SK-N-SH treated with all-trans-retinoic acid at 6 μM for 48 hours (cell line): Measurements from ENCODE around the gene FANCE.

Experiments used
- ATAC-seq: fragments of 200-7000 bp; cut with Tn5 transposase; 3 replicates; pipeline ENCODE4 v1.9.1; 2020; ENCODE audit warnings: mild to moderate bottlenecking, moderate library complexity
- ARNTL ChIP-seq: fragments of 450-650 bp; formaldehyde crosslinking; IDR thresholded peaks from 2 replicates; pipeline ENCODE4 v1.5.0; 2020; ENCODE audit warnings: low read depth, mild to moderate bottlenecking, moderate library complexity, borderline replicate concordance
- BACH2 ChIP-seq: fragments of 250-450 bp; sonication (Bioruptor Pico); IDR thresholded peaks from 2 replicates; pipeline ENCODE4 v1.9.0; 2021; ENCODE audit warnings: mild to moderate bottlenecking, borderline replicate concordance
- CSDC2 ChIP-seq: fragments of 250-450 bp; sonication (Bioruptor Pico); IDR thresholded peaks from 2 replicates; pipeline ENCODE4 v1.5.0; 2020; ENCODE audit warnings: mild to moderate bottlenecking, moderate library complexity
- GLIS3 ChIP-seq: fragments of 250-450 bp; sonication (Bioruptor Pico); IDR thresholded peaks from 2 replicates; pipeline ENCODE4 v1.5.0; 2020; ENCODE audit warnings: mild to moderate bottlenecking, moderate library complexity
- ISL1 ChIP-seq: fragments of 250-450 bp; sonication (Bioruptor Pico); IDR thresholded peaks from 2 replicates; pipeline ENCODE4 v2.1.2; 2022; ENCODE audit warnings: mild to moderate bottlenecking, moderate library complexity
- PATZ1 ChIP-seq: fragments of 250-450 bp; sonication (Bioruptor Pico); IDR thresholded peaks from 2 replicates; pipeline ENCODE4 v1.8.0; 2020; ENCODE audit warnings: mild to moderate bottlenecking, moderate library complexity, borderline replicate concordance
- PPARA ChIP-seq: fragments of 250-450 bp; sonication (Bioruptor Pico); IDR thresholded peaks from 2 replicates; pipeline ENCODE4 v1.5.0; 2020; ENCODE audit warnings: mild to moderate bottlenecking, borderline replicate concordance
- RARB ChIP-seq: fragments of 250-450 bp; sonication (Bioruptor Pico); IDR thresholded peaks from 2 replicates; pipeline ENCODE4 v1.8.0; 2021; ENCODE audit warnings: mild to moderate bottlenecking, moderate library complexity
- SNAI2 ChIP-seq: fragments of 250-450 bp; sonication (Bioruptor Pico); IDR thresholded peaks from 2 replicates; pipeline ENCODE4 v1.5.0; 2020; ENCODE audit warnings: mild to moderate bottlenecking, moderate library complexity
- TCF4 ChIP-seq: fragments of 250-450 bp; sonication (Bioruptor Pico); IDR thresholded peaks from 2 replicates; pipeline ENCODE4 v1.8.0; 2021; ENCODE audit warnings: mild to moderate bottlenecking, moderate library complexity, borderline replicate concordance
- TOX ChIP-seq: fragments of 250-450 bp; sonication (Bioruptor Pico); IDR thresholded peaks from 2 replicates; pipeline ENCODE4 v1.8.0; 2021; ENCODE audit warnings: mild to moderate bottlenecking, moderate library complexity, borderline replicate concordance
- ZC3H10 ChIP-seq: fragments of 250-450 bp; sonication (Bioruptor Pico); IDR thresholded peaks from 2 replicates; pipeline ENCODE4 v1.5.1; 2021; ENCODE audit warnings: mild to moderate bottlenecking, moderate library complexity
- ZFP3 ChIP-seq: fragments of 250-450 bp; sonication (Bioruptor Pico); IDR thresholded peaks from 2 replicates; pipeline ENCODE4 v1.5.0; 2020; ENCODE audit warnings: mild to moderate bottlenecking, moderate library complexity
- ZNF565 ChIP-seq: fragments of 450-650 bp; formaldehyde crosslinking; conservative IDR thresholded peaks from 2 replicates; pipeline ENCODE4 v1.5.0; 2020; ENCODE audit warnings: low read depth, mild to moderate bottlenecking, moderate library complexity
- ZNF70 ChIP-seq: fragments of 450-650 bp; formaldehyde crosslinking; IDR thresholded peaks from 2 replicates; pipeline ENCODE4 v1.5.0; 2020; ENCODE audit warnings: mild to moderate bottlenecking, moderate library complexity
- ZNF8 ChIP-seq: fragments of 450-650 bp; formaldehyde crosslinking; IDR thresholded peaks from 2 replicates; pipeline ENCODE4 v1.5.0; 2020; ENCODE audit warnings: mild to moderate bottlenecking, moderate library complexity
- TF ChIP-seq, protein P1 (sequence below): fragments of 250-450 bp; sonication (Bioruptor Pico); IDR thresholded peaks from 2 replicates; pipeline ENCODE4 v1.5.1; 2020; ENCODE audit warnings: low read depth, mild to moderate bottlenecking, moderate library complexity
- TF ChIP-seq, protein P2 (sequence below): fragments of 250-450 bp; sonication (Bioruptor Pico); IDR thresholded peaks from 2 replicates; pipeline ENCODE4 v1.5.1; 2021; ENCODE audit warnings: mild to moderate bottlenecking, moderate library complexity
- TF ChIP-seq, protein P3 (sequence below): fragments of 250-450 bp; sonication (Bioruptor Pico); IDR thresholded peaks from 2 replicates; pipeline ENCODE4 v1.5.0; 2020; ENCODE audit warnings: mild to moderate bottlenecking, moderate library complexity
- TF ChIP-seq, protein P4 (sequence below): fragments of 250-450 bp; sonication (Bioruptor Pico); IDR thresholded peaks from 2 replicates; pipeline ENCODE4 v1.8.0; 2021; ENCODE audit warnings: low read depth, mild to moderate bottlenecking, moderate library complexity, borderline replicate concordance

Gene FANCE

GRCh38 chr6:35443341-35444030 lies 8.7 kb upstream of the FANCE start (continued):
- no peak for TF ChIP-seq RARB (CRISPR knock-in tag)
- TF ChIP-seq BACH2 (CRISPR knock-in tag): no peak
- no peak for TF ChIP-seq CSDC2
- no peak for TF ChIP-seq ZFP3
- no peak for TF ChIP-seq ZC3H10 (CRISPR knock-in tag)
- no peak for TF ChIP-seq GLIS3 (CRISPR knock-in tag)
- no peak for TF ChIP-seq ISL1

- ATAC-seq: no peak
- TF ChIP-seq, protein P1, sequence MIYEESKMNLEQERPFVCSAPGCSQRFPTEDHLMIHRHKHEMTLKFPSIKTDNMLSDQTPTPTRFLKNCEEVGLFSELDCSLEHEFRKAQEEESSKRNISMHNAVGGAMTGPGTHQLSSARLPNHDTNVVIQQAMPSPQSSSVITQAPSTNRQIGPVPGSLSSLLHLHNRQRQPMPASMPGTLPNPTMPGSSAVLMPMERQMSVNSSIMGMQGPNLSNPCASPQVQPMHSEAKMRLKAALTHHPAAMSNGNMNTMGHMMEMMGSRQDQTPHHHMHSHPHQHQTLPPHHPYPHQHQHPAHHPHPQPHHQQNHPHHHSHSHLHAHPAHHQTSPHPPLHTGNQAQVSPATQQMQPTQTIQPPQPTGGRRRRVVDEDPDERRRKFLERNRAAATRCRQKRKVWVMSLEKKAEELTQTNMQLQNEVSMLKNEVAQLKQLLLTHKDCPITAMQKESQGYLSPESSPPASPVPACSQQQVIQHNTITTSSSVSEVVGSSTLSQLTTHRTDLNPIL (CRISPR knock-in tag): no peak
- TF ChIP-seq ISL1 (no peak), PPARA (CRISPR knock-in tag) (no peak), ZNF70 (CRISPR knock-in tag) (no peak), GLIS3 (CRISPR knock-in tag) (no peak), ZNF565 (CRISPR knock-in tag) (no peak), TCF4 (CRISPR knock-in tag) (no peak)
- TF ChIP-seq, protein P2, sequence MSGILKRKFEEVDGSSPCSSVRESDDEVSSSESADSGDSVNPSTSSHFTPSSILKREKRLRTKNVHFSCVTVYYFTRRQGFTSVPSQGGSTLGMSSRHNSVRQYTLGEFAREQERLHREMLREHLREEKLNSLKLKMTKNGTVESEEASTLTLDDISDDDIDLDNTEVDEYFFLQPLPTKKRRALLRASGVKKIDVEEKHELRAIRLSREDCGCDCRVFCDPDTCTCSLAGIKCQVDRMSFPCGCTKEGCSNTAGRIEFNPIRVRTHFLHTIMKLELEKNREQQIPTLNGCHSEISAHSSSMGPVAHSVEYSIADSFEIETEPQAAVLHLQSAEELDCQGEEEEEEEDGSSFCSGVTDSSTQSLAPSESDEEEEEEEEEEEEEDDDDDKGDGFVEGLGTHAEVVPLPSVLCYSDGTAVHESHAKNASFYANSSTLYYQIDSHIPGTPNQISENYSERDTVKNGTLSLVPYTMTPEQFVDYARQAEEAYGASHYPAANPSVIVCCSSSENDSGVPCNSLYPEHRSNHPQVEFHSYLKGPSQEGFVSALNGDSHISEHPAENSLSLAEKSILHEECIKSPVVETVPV (CRISPR knock-in tag): no peak
- TF ChIP-seq, protein P3, sequence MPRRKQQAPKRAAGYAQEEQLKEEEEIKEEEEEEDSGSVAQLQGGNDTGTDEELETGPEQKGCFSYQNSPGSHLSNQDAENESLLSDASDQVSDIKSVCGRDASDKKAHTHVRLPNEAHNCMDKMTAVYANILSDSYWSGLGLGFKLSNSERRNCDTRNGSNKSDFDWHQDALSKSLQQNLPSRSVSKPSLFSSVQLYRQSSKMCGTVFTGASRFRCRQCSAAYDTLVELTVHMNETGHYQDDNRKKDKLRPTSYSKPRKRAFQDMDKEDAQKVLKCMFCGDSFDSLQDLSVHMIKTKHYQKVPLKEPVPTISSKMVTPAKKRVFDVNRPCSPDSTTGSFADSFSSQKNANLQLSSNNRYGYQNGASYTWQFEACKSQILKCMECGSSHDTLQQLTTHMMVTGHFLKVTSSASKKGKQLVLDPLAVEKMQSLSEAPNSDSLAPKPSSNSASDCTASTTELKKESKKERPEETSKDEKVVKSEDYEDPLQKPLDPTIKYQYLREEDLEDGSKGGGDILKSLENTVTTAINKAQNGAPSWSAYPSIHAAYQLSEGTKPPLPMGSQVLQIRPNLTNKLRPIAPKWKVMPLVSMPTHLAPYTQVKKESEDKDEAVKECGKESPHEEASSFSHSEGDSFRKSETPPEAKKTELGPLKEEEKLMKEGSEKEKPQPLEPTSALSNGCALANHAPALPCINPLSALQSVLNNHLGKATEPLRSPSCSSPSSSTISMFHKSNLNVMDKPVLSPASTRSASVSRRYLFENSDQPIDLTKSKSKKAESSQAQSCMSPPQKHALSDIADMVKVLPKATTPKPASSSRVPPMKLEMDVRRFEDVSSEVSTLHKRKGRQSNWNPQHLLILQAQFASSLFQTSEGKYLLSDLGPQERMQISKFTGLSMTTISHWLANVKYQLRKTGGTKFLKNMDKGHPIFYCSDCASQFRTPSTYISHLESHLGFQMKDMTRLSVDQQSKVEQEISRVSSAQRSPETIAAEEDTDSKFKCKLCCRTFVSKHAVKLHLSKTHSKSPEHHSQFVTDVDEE: no peak
- TF ChIP-seq, protein P4, sequence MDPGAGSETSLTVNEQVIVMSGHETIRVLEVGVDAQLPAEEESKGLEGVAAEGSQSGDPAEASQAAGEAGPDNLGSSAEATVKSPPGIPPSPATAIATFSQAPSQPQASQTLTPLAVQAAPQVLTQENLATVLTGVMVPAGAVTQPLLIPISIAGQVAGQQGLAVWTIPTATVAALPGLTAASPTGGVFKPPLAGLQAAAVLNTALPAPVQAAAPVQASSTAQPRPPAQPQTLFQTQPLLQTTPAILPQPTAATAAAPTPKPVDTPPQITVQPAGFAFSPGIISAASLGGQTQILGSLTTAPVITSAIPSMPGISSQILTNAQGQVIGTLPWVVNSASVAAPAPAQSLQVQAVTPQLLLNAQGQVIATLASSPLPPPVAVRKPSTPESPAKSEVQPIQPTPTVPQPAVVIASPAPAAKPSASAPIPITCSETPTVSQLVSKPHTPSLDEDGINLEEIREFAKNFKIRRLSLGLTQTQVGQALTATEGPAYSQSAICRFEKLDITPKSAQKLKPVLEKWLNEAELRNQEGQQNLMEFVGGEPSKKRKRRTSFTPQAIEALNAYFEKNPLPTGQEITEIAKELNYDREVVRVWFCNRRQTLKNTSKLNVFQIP: no peak
- TF ChIP-seq, all 23 proteins: peak for 0
These were observed 6.4 kb upstream of the FANCE start for GRCh38 chr6:35445691-35446090.

DNA sequence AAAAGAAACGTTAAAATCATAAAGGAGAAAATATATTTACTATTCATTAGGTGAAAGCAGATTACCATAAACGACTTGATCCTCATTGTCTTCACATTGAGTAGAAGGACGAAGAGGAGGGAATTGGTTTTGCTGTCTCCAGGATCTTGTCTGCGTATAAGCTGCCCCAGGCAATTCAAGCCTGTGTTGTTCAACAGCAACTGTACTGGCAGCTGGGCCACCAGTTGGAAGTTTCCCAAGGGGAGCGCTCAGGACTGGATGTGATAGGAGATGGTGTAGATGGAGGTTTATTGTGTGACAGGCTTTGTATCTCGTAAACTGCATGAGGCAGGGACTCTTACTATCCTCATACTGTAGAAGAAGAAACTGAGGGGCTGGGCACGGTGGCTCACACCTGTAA lies 3.9 kb upstream of the FANCE start:
- TF ChIP-seq BACH2 (CRISPR knock-in tag) (no peak), TOX (CRISPR knock-in tag) (no peak), SNAI2 (CRISPR knock-in tag) (no peak), ISL1 (no peak), CSDC2 (no peak), ARNTL (CRISPR knock-in tag) (no peak), PATZ1 (CRISPR knock-in tag) (no peak), ZC3H10 (CRISPR knock-in tag) (no peak), ZNF8 (CRISPR knock-in tag) (no peak)
- TF ChIP-seq, protein P2 (CRISPR knock-in tag): no peak
- TF ChIP-seq, protein P4: no peak
- no peak for ATAC-seq
